HEK293T (cell line): Measurements from ENCODE around the gene MYLK2.

Source experiments
- ARNT ChIP-seq: fragments of 450-650 bp; IDR thresholded peaks from 2 replicates; pipeline ENCODE4 v1.6.1; 2017; ENCODE audit warnings: mild to moderate bottlenecking
- BHLHE40 ChIP-seq: fragments of 450-650 bp; IDR thresholded peaks from 2 replicates; pipeline ENCODE4 v1.6.1; 2016; ENCODE audit warnings: mild to moderate bottlenecking, moderate library complexity, borderline replicate concordance
- CTBP1 ChIP-seq: fragments of 450-650 bp; IDR thresholded peaks from 2 replicates; pipeline ENCODE4 v1.6.1; 2016; ENCODE audit warnings: borderline replicate concordance
- FOXA1 ChIP-seq: fragments of 450-650 bp; IDR thresholded peaks from 2 replicates; pipeline ENCODE4 v1.6.1; 2016; ENCODE audit warnings: mild to moderate bottlenecking
- FOXK2 ChIP-seq: fragments of 450-650 bp; IDR thresholded peaks from 2 replicates; pipeline ENCODE4 v1.6.1; 2016; ENCODE audit warnings: mild to moderate bottlenecking
- FOXM1 ChIP-seq: fragments of 450-650 bp; IDR thresholded peaks from 2 replicates; pipeline ENCODE4 v1.6.1; 2017; ENCODE audit warnings: mild to moderate bottlenecking, borderline replicate concordance
- HDGF ChIP-seq: fragments of 450-650 bp; IDR thresholded peaks from 2 replicates; pipeline ENCODE4 v1.6.1; 2017; ENCODE audit warnings: antibody characterized with exemption, borderline replicate concordance
- L3MBTL2 ChIP-seq: fragments of 450-650 bp; conservative IDR thresholded peaks from 2 replicates; pipeline ENCODE4 v1.6.1; 2016; ENCODE audit warnings: mild to moderate bottlenecking
- LEF1 ChIP-seq: fragments of 450-650 bp; IDR thresholded peaks from 2 replicates; pipeline ENCODE4 v1.6.1; 2017; ENCODE audit warnings: mild to moderate bottlenecking, borderline replicate concordance
- SP1 ChIP-seq: fragments of 450-650 bp; IDR thresholded peaks from 2 replicates; pipeline ENCODE4 v1.6.1; 2017
- SUZ12 ChIP-seq: fragments of 450-650 bp; IDR thresholded peaks from 2 replicates; pipeline ENCODE4 v1.6.1; 2016; ENCODE audit warnings: mild to moderate bottlenecking
- TARDBP ChIP-seq: fragments of 450-650 bp; IDR thresholded peaks from 2 replicates; pipeline ENCODE4 v1.6.1; 2016

GRCh38 chr20:31788578-31788977 lies 30.6 kb upstream of the MYLK2 start:
- no peak for TF ChIP-seq SP1
- no peak for TF ChIP-seq CTBP1
- TF ChIP-seq FOXK2 = no peak
- TF ChIP-seq L3MBTL2 = no peak
- TF ChIP-seq FOXA1 = no peak
- no peak for TF ChIP-seq LEF1
- no peak for TF ChIP-seq ARNT
- no peak for TF ChIP-seq BHLHE40
- TF ChIP-seq FOXM1 = no peak
- no peak for TF ChIP-seq TARDBP
- no peak for TF ChIP-seq SUZ12
- no peak for TF ChIP-seq HDGF
